ENCODE data around the gene FGD3. TPM values are rescaled to one million over a fixed set of nuclear protein-coding genes. Genes with fewer than 3 reads are reported as not detected.

Gene FGD3
- total RNA-seq, 2 donors from 2014 or later, result 42.0 to 43.3 TPM

- Mint-ChIP-seq H3K9me3 (no peaks in the 10 kb centered on the region), H3K4me3 (peak overlapping the region; percentile 73), H3K36me3 (no peaks in the 10 kb centered on the region), H3K4me1 (ENCODE audit: low read depth in 2 of 2) (peaks cover 8 to 12% of the 10 kb centered on the region in 2 donors), H3K27me3 (peaks cover 14 to 28% of the 10 kb centered on the region in 2 donors), H3K27ac (peak overlapping the region; percentile 73 to 82)
- DNase-seq (ENCODE audit: low spot score), result peak; percentile 51
- peak; percentile 73 to 74 for ATAC-seq
Measured at GRCh38 chr9:93083592-93084470, 136.5 kb downstream of the FGD3 start.

GRCh38 chr9:93084471-93084881 lies 137.2 kb downstream of the FGD3 start:
- peaks cover 14 to 28% of the 10 kb centered on the region in 2 donors for H3K27me3 Mint-ChIP-seq
- no peaks in the 10 kb centered on the region for H3K9me3 Mint-ChIP-seq
- no peak overlapping the region for H3K4me3 Mint-ChIP-seq
- H3K4me1 Mint-ChIP-seq (ENCODE audit: low read depth in 2 of 2), result peaks cover 8 to 12% of the 10 kb centered on the region in 2 donors
- no peak overlapping the region for H3K27ac Mint-ChIP-seq
- H3K36me3 Mint-ChIP-seq, result no peaks in the 10 kb centered on the region
- peak; percentile 38 for DNase-seq (ENCODE audit: low spot score)
- no peak for ATAC-seq

- H3K27ac Mint-ChIP-seq, result no peak overlapping the region
- DNase-seq (ENCODE audit: low spot score), result peak; percentile 32
- H3K9me3 Mint-ChIP-seq, result no peaks in the 10 kb centered on the region
- H3K36me3 Mint-ChIP-seq, result no peaks in the 10 kb centered on the region
- H3K27me3 Mint-ChIP-seq, result peaks cover 6 to 21% of the 10 kb centered on the region in 2 donors
- ATAC-seq, result no peak
- peaks cover 8 to 9% of the 10 kb centered on the region in 2 donors for H3K4me1 Mint-ChIP-seq (ENCODE audit: low read depth in 2 of 2)
- H3K4me3 Mint-ChIP-seq, result no peak overlapping the region
Measured at GRCh38 chr9:93085676-93086075, 138.4 kb downstream of the FGD3 start.

Other genes with a start within 250 kb of the FGD3 start
- gene BICD2, start 182.7 kb upstream of the FGD3 start, total RNA-seq, result 10 to 100 TPM; 31.8 to 37.9 TPM
- 10 to 100 TPM; 10.4 to 10.9 TPM for gene ZNF484, start 69.5 kb upstream of the FGD3 start, total RNA-seq
- 1 to 10 TPM in 1 of 2 donors, under 1 TPM in 1; 0.67 to 3.3 TPM for gene SUSD3, start 111.2 kb downstream of the FGD3 start, total RNA-seq
- gene CARD19, start 148.7 kb downstream of the FGD3 start, total RNA-seq, result 10 to 100 TPM; 21.7 to 23.4 TPM
- 10 to 100 TPM; 20.1 to 21.9 TPM for gene NINJ1, start 186.7 kb downstream of the FGD3 start, total RNA-seq
- gene WNK2, start 236.6 kb downstream of the FGD3 start, total RNA-seq, result not detected

Data from natural killer cell treated with Interleukin-12 subunit alpha and Interleukin-12 subunit beta and Interleukin-15 and Interleukin-18, amount 100 ng/mL, for 72 hours (primary cell).